Measurements from ENCODE around the gene MCF2L2.
A peak's percentile ranks its signal among the peaks of the same experiment; 100 is the strongest.

MCF2L2 gene

GRCh38 chr3:183312433-183312832, 116.0 kb downstream of the MCF2L2 start:
- TF ChIP-seq POU2F2 (IDR thresholded peaks at IDR 0.05; ENCODE audit: low read depth, low read length): no peak
- TF ChIP-seq SPI1 (IDR thresholded peaks at IDR 0.05; ENCODE audit: low read depth, low read length): no peak
- TF ChIP-seq PAX5 (IDR thresholded peaks at IDR 0.05; ENCODE audit: insufficient read depth, low read length, severe bottlenecking): no peak
- TF ChIP-seq POLR2A (IDR thresholded peaks at IDR 0.05; ENCODE audit: low read depth, low read length): no peak
- no peak for TF ChIP-seq TAF1 (IDR thresholded peaks at IDR 0.05; ENCODE audit: low read depth, low read length)
- TF ChIP-seq POLR2AphosphoS5 (IDR thresholded peaks at IDR 0.05; ENCODE audit: low read depth, low read length): no peak
- no peak for DNase-seq (ENCODE audit: insufficient read length, low spot score)
- no peak for FAIRE-seq

GRCh38 chr3:183310936-183311335, 117.5 kb downstream of the MCF2L2 start:
- TF ChIP-seq POU2F2 (IDR thresholded peaks at IDR 0.05; ENCODE audit: low read depth, low read length) (no peak), PAX5 (IDR thresholded peaks at IDR 0.05; ENCODE audit: insufficient read depth, low read length, severe bottlenecking) (no peak), POLR2A (IDR thresholded peaks at IDR 0.05; ENCODE audit: low read depth, low read length) (no peak), TAF1 (IDR thresholded peaks at IDR 0.05; ENCODE audit: low read depth, low read length) (no peak), SPI1 (IDR thresholded peaks at IDR 0.05; ENCODE audit: low read depth, low read length) (no peak), POLR2AphosphoS5 (IDR thresholded peaks at IDR 0.05; ENCODE audit: low read depth, low read length) (no peak)
- FAIRE-seq (no peak), DNase-seq (ENCODE audit: insufficient read length, low spot score) (no peak)

GRCh38 chr3:183309276-183309675, 119.1 kb downstream of the MCF2L2 start:
- DNase-seq (ENCODE audit: insufficient read length, low spot score) (no peak), FAIRE-seq (no peak)
- TF ChIP-seq TAF1 (IDR thresholded peaks at IDR 0.05; ENCODE audit: low read depth, low read length): no peak
- TF ChIP-seq POLR2A (IDR thresholded peaks at IDR 0.05; ENCODE audit: low read depth, low read length): no peak
- no peak for TF ChIP-seq PAX5 (IDR thresholded peaks at IDR 0.05; ENCODE audit: insufficient read depth, low read length, severe bottlenecking)
- TF ChIP-seq SPI1 (IDR thresholded peaks at IDR 0.05; ENCODE audit: low read depth, low read length): no peak

GRCh38 chr3:183308751-183309150, 119.7 kb downstream of the MCF2L2 start:
- DNase-seq (ENCODE audit: insufficient read length, low spot score) (no peak), FAIRE-seq (no peak)
- TF ChIP-seq POLR2AphosphoS5 (IDR thresholded peaks at IDR 0.05; ENCODE audit: low read depth, low read length) (no peak), TAF1 (IDR thresholded peaks at IDR 0.05; ENCODE audit: low read depth, low read length) (no peak), SPI1 (IDR thresholded peaks at IDR 0.05; ENCODE audit: low read depth, low read length) (no peak), PAX5 (IDR thresholded peaks at IDR 0.05; ENCODE audit: insufficient read depth, low read length, severe bottlenecking) (no peak), POLR2A (IDR thresholded peaks at IDR 0.05; ENCODE audit: low read depth, low read length) (no peak), POU2F2 (IDR thresholded peaks at IDR 0.05; ENCODE audit: low read depth, low read length) (no peak)

- TF ChIP-seq POU2F2 (IDR thresholded peaks at IDR 0.05; ENCODE audit: low read depth, low read length) (no peak), SPI1 (IDR thresholded peaks at IDR 0.05; ENCODE audit: low read depth, low read length) (no peak), TAF1 (IDR thresholded peaks at IDR 0.05; ENCODE audit: low read depth, low read length) (no peak), PAX5 (IDR thresholded peaks at IDR 0.05; ENCODE audit: insufficient read depth, low read length, severe bottlenecking) (no peak), POLR2A (IDR thresholded peaks at IDR 0.05; ENCODE audit: low read depth, low read length) (no peak), POLR2AphosphoS5 (IDR thresholded peaks at IDR 0.05; ENCODE audit: low read depth, low read length) (no peak)
- FAIRE-seq: no peak
Observed at GRCh38 chr3:183307749-183308148, 120.7 kb downstream of the MCF2L2 start.

GRCh38 chr3:183306798-183307671, 121.4 kb downstream of the MCF2L2 start:
- DNase-seq (ENCODE audit: insufficient read length, low spot score): peak; percentile 10
- TF ChIP-seq SPI1 (IDR thresholded peaks at IDR 0.05; ENCODE audit: low read depth, low read length) (0 out of 2 replicates have a peak, but pooled peaks have one; percentile 14), TAF1 (IDR thresholded peaks at IDR 0.05; ENCODE audit: low read depth, low read length) (no peak)
- no peak for FAIRE-seq

More at GRCh38 chr3:183307749-183308148, 120.7 kb downstream of the MCF2L2 start:
- DNase-seq (ENCODE audit: insufficient read length, low spot score): no peak

- TF ChIP-seq POU2F2 (IDR thresholded peaks at IDR 0.05; ENCODE audit: low read depth, low read length) (no peak), POLR2A (IDR thresholded peaks at IDR 0.05; ENCODE audit: low read depth, low read length) (no peak), PAX5 (IDR thresholded peaks at IDR 0.05; ENCODE audit: insufficient read depth, low read length, severe bottlenecking) (no peak), TAF1 (IDR thresholded peaks at IDR 0.05; ENCODE audit: low read depth, low read length) (no peak), SPI1 (IDR thresholded peaks at IDR 0.05; ENCODE audit: low read depth, low read length) (no peak), POLR2AphosphoS5 (IDR thresholded peaks at IDR 0.05; ENCODE audit: low read depth, low read length) (no peak)
- DNase-seq (ENCODE audit: insufficient read length, low spot score) (no peak), FAIRE-seq (no peak)
Observed at GRCh38 chr3:183303690-183304089, 124.7 kb downstream of the MCF2L2 start.

- TF ChIP-seq TAF1 (IDR thresholded peaks at IDR 0.05; ENCODE audit: low read depth, low read length) (no peak), POLR2AphosphoS5 (IDR thresholded peaks at IDR 0.05; ENCODE audit: low read depth, low read length) (no peak), POU2F2 (IDR thresholded peaks at IDR 0.05; ENCODE audit: low read depth, low read length) (no peak), SPI1 (IDR thresholded peaks at IDR 0.05; ENCODE audit: low read depth, low read length) (no peak), PAX5 (IDR thresholded peaks at IDR 0.05; ENCODE audit: insufficient read depth, low read length, severe bottlenecking) (no peak)
- FAIRE-seq (no peak), DNase-seq (ENCODE audit: insufficient read length, low spot score) (no peak)
Observed at GRCh38 chr3:183301937-183302580, 126.4 kb downstream of the MCF2L2 start.

GRCh38 chr3:183300996-183301562, 127.3 kb downstream of the MCF2L2 start:
- FAIRE-seq (no peak), DNase-seq (ENCODE audit: insufficient read length, low spot score) (no peak)
- TF ChIP-seq PAX5 (IDR thresholded peaks at IDR 0.05; ENCODE audit: insufficient read depth, low read length, severe bottlenecking) (no peak), POLR2A (IDR thresholded peaks at IDR 0.05; ENCODE audit: low read depth, low read length) (no peak), POU2F2 (IDR thresholded peaks at IDR 0.05; ENCODE audit: low read depth, low read length) (no peak), TAF1 (IDR thresholded peaks at IDR 0.05; ENCODE audit: low read depth, low read length) (no peak), SPI1 (IDR thresholded peaks at IDR 0.05; ENCODE audit: low read depth, low read length) (no peak), POLR2AphosphoS5 (IDR thresholded peaks at IDR 0.05; ENCODE audit: low read depth, low read length) (no peak)

Data from GM12891 (cell line).